ENCODE data around the gene CKAP2L.

CKAP2L gene

GRCh38 chr2:112760149-112760548, 4.3 kb downstream of the CKAP2L start:
- TF ChIP-seq CTCF (IDR thresholded peaks at IDR 0.05; ENCODE audit: low read depth, low read length, missing control alignments): no peak
- no peak overlapping the region for H3K4me3 ChIP-seq (ENCODE audit: low read depth, low read length)
- no peak for DNase-seq (ENCODE audit: low read depth)

- TF ChIP-seq CTCF (IDR thresholded peaks at IDR 0.05; ENCODE audit: low read depth, low read length, missing control alignments): no peak
These were observed 5.7 kb downstream of the CKAP2L start for GRCh38 chr2:112758711-112759110.

GRCh38 chr2:112757265-112757664, 7.1 kb downstream of the CKAP2L start:
- no peak for TF ChIP-seq CTCF (IDR thresholded peaks at IDR 0.05; ENCODE audit: low read depth, low read length, missing control alignments)
- no peak overlapping the region for H3K4me3 ChIP-seq (ENCODE audit: low read depth, low read length)
- DNase-seq (ENCODE audit: low read depth): no peak

More at GRCh38 chr2:112758711-112759110, 5.7 kb downstream of the CKAP2L start:
- no peak overlapping the region for H3K4me3 ChIP-seq (ENCODE audit: low read depth, low read length)
- DNase-seq (ENCODE audit: low read depth): no peak

GRCh38 chr2:112756207-112756606, 8.2 kb downstream of the CKAP2L start:
- no peak overlapping the region for H3K4me3 ChIP-seq (ENCODE audit: low read depth, low read length)
- DNase-seq (ENCODE audit: low read depth): no peak
- no peak for TF ChIP-seq CTCF (IDR thresholded peaks at IDR 0.05; ENCODE audit: low read depth, low read length, missing control alignments)

GRCh38 chr2:112755444-112755843, 9.0 kb downstream of the CKAP2L start:
- DNase-seq (ENCODE audit: low read depth): no peak
- H3K4me3 ChIP-seq (ENCODE audit: low read depth, low read length): no peak overlapping the region
- TF ChIP-seq CTCF (IDR thresholded peaks at IDR 0.05; ENCODE audit: low read depth, low read length, missing control alignments): no peak

GRCh38 chr2:112754564-112754963, 9.8 kb downstream of the CKAP2L start:
- DNase-seq (ENCODE audit: low read depth): no peak
- no peak for TF ChIP-seq CTCF (IDR thresholded peaks at IDR 0.05; ENCODE audit: low read depth, low read length, missing control alignments)
- H3K4me3 ChIP-seq (ENCODE audit: low read depth, low read length): no peak overlapping the region

GRCh38 chr2:112752667-112753066, 11.7 kb downstream of the CKAP2L start:
- no peak overlapping the region for H3K4me3 ChIP-seq (ENCODE audit: low read depth, low read length)
- no peak for DNase-seq (ENCODE audit: low read depth)
- TF ChIP-seq CTCF (IDR thresholded peaks at IDR 0.05; ENCODE audit: low read depth, low read length, missing control alignments): no peak
